ENCODE measurements around the gene ARHGEF39.
"Not testable (repeated sequence)": the region's sequence is repeated elsewhere in the genome, so short reads cannot be mapped to it uniquely, and the experiment has no call there.

The ARHGEF39 gene

GRCh38 chr9:35636877-35637246 lies 28.1 kb downstream of the ARHGEF39 start:
- FAIRE-seq; DNase-seq (ENCODE audit: extremely low spot score, insufficient read length, low read depth): not testable (repeated sequence)

GRCh38 chr9:35636135-35636876 lies 28.7 kb downstream of the ARHGEF39 start:
- peak; percentile 63 for FAIRE-seq
- DNase-seq (ENCODE audit: extremely low spot score, insufficient read length, low read depth): no peak

- no peak for FAIRE-seq
- DNase-seq (ENCODE audit: extremely low spot score, insufficient read length, low read depth): no peak
Measured at GRCh38 chr9:35635730-35636129, 29.3 kb downstream of the ARHGEF39 start.

- no peak for FAIRE-seq
- DNase-seq (ENCODE audit: extremely low spot score, insufficient read length, low read depth): no peak
Measured at GRCh38 chr9:35629597-35629996, 35.4 kb downstream of the ARHGEF39 start.

- DNase-seq (ENCODE audit: extremely low spot score, insufficient read length, low read depth): no peak
- FAIRE-seq: no peak
Measured at GRCh38 chr9:35628389-35628991, 36.5 kb downstream of the ARHGEF39 start.

- DNase-seq (ENCODE audit: extremely low spot score, insufficient read length, low read depth) (no peak), FAIRE-seq (no peak)
Measured at GRCh38 chr9:35627575-35627974, 37.4 kb downstream of the ARHGEF39 start.

- FAIRE-seq (no peak), DNase-seq (ENCODE audit: extremely low spot score, insufficient read length, low read depth) (no peak)
Measured at GRCh38 chr9:35619800-35620158, 45.2 kb downstream of the ARHGEF39 start.

- no peak for DNase-seq (ENCODE audit: extremely low spot score, insufficient read length, low read depth)
- peak; percentile 97 for FAIRE-seq
Measured at GRCh38 chr9:35618854-35619799, 45.9 kb downstream of the ARHGEF39 start.

GRCh38 chr9:35618325-35618727 lies 46.7 kb downstream of the ARHGEF39 start, which contains the start of gene CD72:
TSS of gene CD72 (minus strand) at chr9:35618413. CDS start at chr9:35618303, 110 bp downstream.
- DNase-seq (ENCODE audit: extremely low spot score, insufficient read length, low read depth) (no peak), FAIRE-seq (peak; percentile 91)

GRCh38 chr9:35617548-35617947 lies 47.4 kb downstream of the ARHGEF39 start:
- no peak for DNase-seq (ENCODE audit: extremely low spot score, insufficient read length, low read depth)
- no peak for FAIRE-seq

GRCh38 chr9:35616681-35617459 lies 48.1 kb downstream of the ARHGEF39 start:
- FAIRE-seq (peak; percentile 90), DNase-seq (ENCODE audit: extremely low spot score, insufficient read length, low read depth) (no peak)

GRCh38 chr9:35615981-35616680 lies 48.9 kb downstream of the ARHGEF39 start:
- no peak for DNase-seq (ENCODE audit: extremely low spot score, insufficient read length, low read depth)
- FAIRE-seq: no peak

GRCh38 chr9:35612843-35613242 lies 52.2 kb downstream of the ARHGEF39 start:
- FAIRE-seq (no peak), DNase-seq (ENCODE audit: extremely low spot score, insufficient read length, low read depth) (no peak)

- not testable (repeated sequence) for FAIRE-seq; DNase-seq (ENCODE audit: extremely low spot score, insufficient read length, low read depth)
Measured at GRCh38 chr9:35612066-35612465, 52.9 kb downstream of the ARHGEF39 start.

- FAIRE-seq: peak; percentile 85
- DNase-seq (ENCODE audit: extremely low spot score, insufficient read length, low read depth): no peak
Measured at GRCh38 chr9:35611230-35611797, 53.7 kb downstream of the ARHGEF39 start.

GRCh38 chr9:35609820-35610163 lies 55.2 kb downstream of the ARHGEF39 start:
- DNase-seq (ENCODE audit: extremely low spot score, insufficient read length, low read depth) (no peak), FAIRE-seq (no peak)
